Muscle of leg (tissue), 16 donors: ENCODE results near the gene GDF7. TPM values are rescaled to one million over a fixed set of nuclear protein-coding genes. Genes with fewer than 3 reads are reported as not detected.

Experiments used
- DNase-seq: peaks from one replicate; pipeline ENCODE4 v3.0.0; 2013
- H3K27ac ChIP-seq: one replicate; pipeline ENCODE4 v1.5.1; 2013; ENCODE audit warnings: mild to moderate bottlenecking, low read length, control low read depth
- H3K27me3 ChIP-seq: one replicate; pipeline ENCODE4 v1.6.1; 2013; ENCODE audit warnings: low read length; ENCODE audit not compliant: control insufficient read depth, insufficient read depth
- H3K36me3 ChIP-seq: one replicate; pipeline ENCODE4 v1.6.1; 2013; ENCODE audit warnings: low read length; ENCODE audit not compliant: control insufficient read depth, insufficient read depth
- H3K4me1 ChIP-seq: one replicate; pipeline ENCODE4 v1.6.1; 2013; ENCODE audit warnings: low read length; ENCODE audit not compliant: control insufficient read depth, insufficient read depth
- H3K4me3 ChIP-seq: one replicate; pipeline ENCODE4 v1.5.1; 2013; ENCODE audit warnings: low read length, control low read depth
- H3K9me3 ChIP-seq: replicated peaks from 2 replicates; pipeline ENCODE4 v1.6.1; 2013; ENCODE audit warnings: low read depth, low read length; ENCODE audit not compliant: control insufficient read depth
- WGBS: methylation state at CpG from one replicate; pipeline ENCODE4 v1.1.5; 2013; ENCODE audit warnings: missing lambda C conversion rate; ENCODE audit not compliant: insufficient coverage; 5-methylcytosine and 5-hydroxymethylcytosine counted together
- long read RNA-seq, 11 donors: transcript quantifications; one replicate each; lab custom pipeline, GENCODE V29; 2026
- polyA plus RNA-seq, 8 donors: library from polyadenylated mRNA; unstranded; fragments of 120-200 nt; gene quantifications; one replicate each; pipeline versions ENCODE4 v1.2.1 to v1.2.3, GENCODE V29; 2013; ENCODE audit warnings: inconsistent platforms in 1 of 8, low replicate concordance in 1 of 8; ENCODE audit not compliant: insufficient read length in 8 of 8, insufficient read depth in 1 of 8
- total RNA-seq: library from RNA; stranded (reverse); fragments of 120-200 nt; gene quantifications from one replicate; pipeline ENCODE4 v1.2.4, GENCODE V29; 2013

The GDF7 gene
- total RNA-seq (0.62 TPM), polyA plus RNA-seq (under 1 TPM; 0.29 to 0.81 (median 0.55) TPM)
- long read RNA-seq, donor 1: 0 reads
- long read RNA-seq, donor 2: 0 reads
- long read RNA-seq, donor 3: 0 reads
- long read RNA-seq, donor 4, full-length matches to known transcripts: 1 of 1 reads
- long read RNA-seq, donor 4, partial matches to known transcripts: 0 of 1 reads
- long read RNA-seq, donor 4, other reads (novel, unspliced or antisense): 0 of 1 reads
- long read RNA-seq, donor 5, full-length matches to known transcripts: 1 of 1 reads
- long read RNA-seq, donor 5, partial matches to known transcripts: 0 of 1 reads
- long read RNA-seq, donor 5, other reads (novel, unspliced or antisense): 0 of 1 reads
- long read RNA-seq, donor 6: 0 reads
- long read RNA-seq, donor 7: 0 reads
- long read RNA-seq, donor 8: 0 reads
- long read RNA-seq, donor 9: 0 reads
- long read RNA-seq, donor 10: 0 reads
- long read RNA-seq, donor 11, full-length matches to known transcripts: 1 of 1 reads
- long read RNA-seq, donor 11, partial matches to known transcripts: 0 of 1 reads
- long read RNA-seq, donor 11, other reads (novel, unspliced or antisense): 0 of 1 reads

GRCh38 chr2:20666304-20667150 is at the start of gene GDF7:
GDF7 (plus strand) TSS chr2:20667144; CDS start chr2:20667240, 96 bp downstream.
- no peaks in the 10 kb centered on the region for H3K9me3 ChIP-seq
- H3K36me3 ChIP-seq: no peaks in the 10 kb centered on the region
- H3K4me3 ChIP-seq: peak within 1 kb of the TSS; percentile 34
- peaks cover 96% of the 10 kb centered on the region for H3K27me3 ChIP-seq
- H3K27ac ChIP-seq: no peak within 1 kb of the TSS
- H3K4me1 ChIP-seq: peaks cover 39% of the 10 kb centered on the region
- peak; percentile 54 for DNase-seq
- under 1% methylated on average over 68 of the region's 86 CpGs for WGBS

- Histone ChIP-seq H3K4me1 (peaks cover 99% of the 10 kb centered on the region), H3K36me3 (peaks cover 26% of the 10 kb centered on the region), H3K4me3 (no peak overlapping the region), H3K27me3 (no peaks in the 10 kb centered on the region), H3K27ac (peak overlapping the region; percentile 95), H3K9me3 (no peaks in the 10 kb centered on the region)
- peak; percentile 99 for DNase-seq
- 42% methylated on average over 10 of the region's 14 CpGs for WGBS
Observed at GRCh38 chr2:20617892-20618467, 49.0 kb upstream of the GDF7 start.

GRCh38 chr2:20618468-20618885 is 48.5 kb upstream of the GDF7 start:
- H3K4me3 ChIP-seq: no peak overlapping the region
- H3K27me3 ChIP-seq: no peaks in the 10 kb centered on the region
- WGBS: 66% methylated on average over 5 of the region's 10 CpGs
- H3K27ac ChIP-seq: peak overlapping the region; percentile 95
- H3K4me1 ChIP-seq: peaks cover 99% of the 10 kb centered on the region
- peaks cover 29% of the 10 kb centered on the region for H3K36me3 ChIP-seq
- no peak for DNase-seq
- no peaks in the 10 kb centered on the region for H3K9me3 ChIP-seq

GRCh38 chr2:20618886-20619521 is 47.9 kb upstream of the GDF7 start:
- Histone ChIP-seq H3K9me3 (no peaks in the 10 kb centered on the region), H3K4me3 (no peak overlapping the region), H3K27me3 (no peaks in the 10 kb centered on the region), H3K27ac (peak overlapping the region; percentile 95), H3K4me1 (peaks cover 99% of the 10 kb centered on the region), H3K36me3 (peaks cover 34% of the 10 kb centered on the region)
- no peak for DNase-seq
- WGBS: 77% methylated on average over 14 of the region's 15 CpGs

- H3K27ac ChIP-seq: peak overlapping the region; percentile 95
- DNase-seq: no peak
- 83% methylated on average over 11 of the region's 13 CpGs for WGBS
- H3K4me1 ChIP-seq: peaks cover 99% of the 10 kb centered on the region
- no peak overlapping the region for H3K4me3 ChIP-seq
- H3K36me3 ChIP-seq: peaks cover 40% of the 10 kb centered on the region
- H3K27me3 ChIP-seq: no peaks in the 10 kb centered on the region
- no peaks in the 10 kb centered on the region for H3K9me3 ChIP-seq
Observed at GRCh38 chr2:20619624-20620024, 47.3 kb upstream of the GDF7 start.

- no peak overlapping the region for H3K27ac ChIP-seq
- no peak for DNase-seq
- no peaks in the 10 kb centered on the region for H3K9me3 ChIP-seq
- WGBS: 81% methylated on average over 8 of the region's 8 CpGs
- no peaks in the 10 kb centered on the region for H3K27me3 ChIP-seq
- H3K4me3 ChIP-seq: no peak overlapping the region
- H3K36me3 ChIP-seq: peaks cover 47% of the 10 kb centered on the region
- H3K4me1 ChIP-seq: peaks cover 98% of the 10 kb centered on the region
Observed at GRCh38 chr2:20620271-20620681, 46.7 kb upstream of the GDF7 start.

- Histone ChIP-seq H3K36me3 (peaks cover 47% of the 10 kb centered on the region), H3K27me3 (no peaks in the 10 kb centered on the region), H3K4me3 (no peak overlapping the region), H3K27ac (no peak overlapping the region), H3K9me3 (no peaks in the 10 kb centered on the region), H3K4me1 (peaks cover 98% of the 10 kb centered on the region)
- WGBS: 67% methylated on average over 3 of the region's 4 CpGs
- DNase-seq: no peak
Observed at GRCh38 chr2:20620696-20621365, 46.1 kb upstream of the GDF7 start.

GRCh38 chr2:20621366-20622295 is 45.3 kb upstream of the GDF7 start:
- no peak overlapping the region for H3K4me3 ChIP-seq
- H3K4me1 ChIP-seq: peaks cover 98% of the 10 kb centered on the region
- H3K36me3 ChIP-seq: peaks cover 47% of the 10 kb centered on the region
- no peak for DNase-seq
- no peak overlapping the region for H3K27ac ChIP-seq
- 21% methylated on average over 3 of the region's 12 CpGs for WGBS
- no peaks in the 10 kb centered on the region for H3K9me3 ChIP-seq
- H3K27me3 ChIP-seq: no peaks in the 10 kb centered on the region
